HG03442 (cell line): ENCODE results near the gene ATP8A2.

Source experiments
- ATAC-seq: cut with Tn5 transposase; IDR thresholded peaks from one replicate; pipeline ENCODE4 v1.9.1; 2021; ENCODE audit warnings: mild to moderate bottlenecking, moderate library complexity; ENCODE audit not compliant: unreplicated experiment

Gene ATP8A2

DNA sequence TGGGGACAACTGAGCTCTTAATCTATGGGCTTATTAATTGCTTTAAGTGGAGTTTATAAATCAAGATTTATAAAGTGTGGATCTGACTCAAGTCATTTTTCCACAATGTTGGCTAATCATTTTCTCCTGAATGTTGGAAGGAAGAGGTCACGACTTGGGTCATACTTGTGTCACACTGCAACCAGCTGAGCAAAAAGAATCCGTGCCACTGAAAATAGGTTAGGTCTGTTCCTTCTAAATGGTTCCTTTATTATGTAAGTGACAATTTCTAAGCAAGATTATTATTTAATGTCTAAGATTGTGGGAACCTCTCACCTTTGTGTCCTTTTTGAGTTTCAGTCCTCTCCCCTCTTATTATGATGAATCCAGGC, 501.5 kb downstream of the ATP8A2 start:
- ATAC-seq: no peak

- no peak for ATAC-seq
Observed at GRCh38 chr13:25874064-25874737, 502.4 kb downstream of the ATP8A2 start.

GRCh38 chr13:25874907-25875306, 503.1 kb downstream of the ATP8A2 start:
- ATAC-seq: no peak

- no peak for ATAC-seq
Observed at GRCh38 chr13:25876247-25876646, 504.5 kb downstream of the ATP8A2 start.

GRCh38 chr13:25879466-25879865, 507.7 kb downstream of the ATP8A2 start:
- ATAC-seq: no peak

GRCh38 chr13:25881136-25881926, 509.6 kb downstream of the ATP8A2 start:
- ATAC-seq: no peak

- no peak for ATAC-seq
Observed at GRCh38 chr13:25881971-25882451, 510.2 kb downstream of the ATP8A2 start.

DNA sequence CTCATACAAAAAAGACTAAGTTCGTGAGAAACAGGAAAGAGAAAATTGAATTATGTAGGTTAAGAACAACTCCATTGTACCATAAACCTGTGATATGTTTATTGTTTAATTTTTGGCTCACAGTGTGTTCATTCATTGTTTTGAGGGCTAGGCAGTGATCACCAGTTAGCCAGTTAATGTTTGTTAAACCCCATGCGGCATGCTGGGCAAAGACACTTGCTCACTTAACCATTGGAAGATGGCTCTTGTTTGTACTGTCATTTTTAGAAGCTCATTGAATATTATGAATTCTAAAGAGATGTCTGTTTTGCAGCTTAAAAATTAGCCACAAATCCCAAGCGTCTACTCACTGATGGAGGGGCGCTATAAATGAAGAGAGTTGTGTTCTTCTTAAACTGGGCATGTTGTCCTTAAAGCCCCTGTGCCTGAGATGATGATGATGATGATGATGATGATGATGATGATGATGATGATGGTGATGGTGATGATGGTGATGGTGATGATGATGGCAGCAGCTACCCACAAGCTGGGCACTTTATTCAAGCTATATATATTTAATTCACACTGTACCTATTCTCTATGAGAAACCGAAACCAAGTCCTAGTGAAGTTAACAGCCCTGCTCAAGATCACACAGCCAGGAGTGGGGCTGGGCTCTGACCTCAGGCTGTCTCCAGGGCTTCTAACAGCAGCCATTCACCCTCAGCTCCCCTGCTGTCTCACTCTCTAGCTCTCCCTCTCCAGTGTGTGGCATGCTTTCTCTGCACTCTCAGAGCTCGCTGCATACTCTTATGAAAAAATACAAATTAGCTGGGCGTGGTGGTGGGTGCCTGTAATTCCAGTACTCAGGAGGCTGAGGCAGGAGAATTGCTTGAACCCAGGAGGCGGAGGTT, 510.9 kb downstream of the ATP8A2 start:
- no peak for ATAC-seq

DNA sequence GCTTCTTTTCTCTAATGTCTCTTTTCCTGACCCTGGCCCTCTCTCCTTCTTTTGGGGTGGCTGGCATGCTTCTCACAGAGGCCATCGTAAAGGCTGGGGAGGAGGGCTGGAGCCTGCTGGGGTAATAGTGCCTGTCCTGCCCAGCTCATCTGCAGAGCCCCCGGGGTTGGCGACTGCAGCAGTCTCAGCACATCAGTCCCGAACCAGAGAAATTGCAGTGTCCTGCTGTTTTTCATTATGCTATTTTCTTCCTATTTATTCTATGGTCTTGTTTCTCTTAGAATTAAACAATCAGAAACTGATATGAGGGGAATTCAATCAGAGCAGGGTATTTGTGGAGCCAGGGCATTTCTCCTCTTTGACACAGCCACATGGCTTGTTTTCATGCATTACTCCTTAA, 513.6 kb downstream of the ATP8A2 start:
- no peak for ATAC-seq

DNA sequence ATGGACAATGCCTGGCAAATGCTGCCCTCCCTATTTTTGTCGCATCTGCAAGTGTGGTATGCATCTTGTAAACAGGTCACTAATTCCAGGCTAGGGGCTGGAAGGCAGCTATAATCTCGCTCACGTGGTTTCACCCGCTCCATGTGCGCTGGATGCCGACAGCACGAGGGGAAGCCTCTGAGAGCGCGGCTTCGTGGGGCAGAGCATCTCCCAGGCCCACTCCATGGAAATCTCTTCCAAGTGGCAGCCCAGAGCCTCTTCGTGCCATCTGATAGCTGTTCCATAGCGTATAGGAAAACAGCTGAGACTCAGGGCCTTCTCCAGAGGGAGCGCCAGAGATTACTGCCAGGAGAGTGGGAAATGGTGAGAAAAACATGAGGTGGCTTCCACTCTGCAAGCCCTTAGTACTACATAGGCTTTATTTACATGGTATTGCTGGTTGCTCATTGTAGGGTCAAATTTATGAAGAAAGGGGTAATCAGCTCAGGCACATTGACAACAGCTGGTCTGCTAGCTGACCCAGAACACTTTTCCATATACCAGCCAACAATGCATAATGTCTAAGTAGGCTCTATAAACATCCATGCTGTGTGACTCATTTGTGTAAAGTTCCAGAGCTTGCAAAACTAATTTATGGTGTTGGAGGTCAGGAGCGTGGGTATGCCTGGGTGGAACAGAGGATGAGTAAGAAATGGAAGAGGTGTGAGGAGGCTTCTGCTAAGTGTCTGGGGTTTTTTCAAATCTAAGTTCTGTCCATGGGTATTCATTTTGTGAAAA, 514.9 kb downstream of the ATP8A2 start:
- ATAC-seq: no peak

GRCh38 chr13:25887962-25888655, 516.3 kb downstream of the ATP8A2 start:
- ATAC-seq: no peak

DNA sequence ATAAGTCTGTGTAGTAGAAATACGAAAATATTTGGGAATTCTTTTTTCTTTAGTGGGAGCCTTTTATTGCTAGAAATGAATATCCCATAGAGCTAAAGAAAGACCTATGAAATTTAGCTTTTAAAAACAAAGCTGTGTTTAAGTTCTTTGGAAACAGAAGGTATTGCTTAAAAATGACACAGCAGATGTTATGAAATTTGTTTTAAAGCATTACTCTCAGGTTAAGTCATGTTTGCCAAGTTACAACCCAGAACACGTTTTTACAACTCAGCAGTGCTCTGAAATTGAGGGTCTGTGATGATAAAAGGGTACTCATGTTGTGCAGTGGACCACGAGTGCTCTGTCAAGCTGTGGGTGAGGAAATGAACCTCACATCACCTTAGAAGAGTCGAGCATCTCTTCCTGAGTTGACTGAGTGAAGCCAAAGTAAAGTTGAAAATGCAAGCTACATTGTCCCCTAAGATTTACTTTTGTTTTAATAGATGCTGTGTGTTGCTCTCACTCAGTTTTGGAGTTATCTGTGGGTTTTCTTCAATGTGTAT, 519.0 kb downstream of the ATP8A2 start:
- no peak for ATAC-seq

DNA sequence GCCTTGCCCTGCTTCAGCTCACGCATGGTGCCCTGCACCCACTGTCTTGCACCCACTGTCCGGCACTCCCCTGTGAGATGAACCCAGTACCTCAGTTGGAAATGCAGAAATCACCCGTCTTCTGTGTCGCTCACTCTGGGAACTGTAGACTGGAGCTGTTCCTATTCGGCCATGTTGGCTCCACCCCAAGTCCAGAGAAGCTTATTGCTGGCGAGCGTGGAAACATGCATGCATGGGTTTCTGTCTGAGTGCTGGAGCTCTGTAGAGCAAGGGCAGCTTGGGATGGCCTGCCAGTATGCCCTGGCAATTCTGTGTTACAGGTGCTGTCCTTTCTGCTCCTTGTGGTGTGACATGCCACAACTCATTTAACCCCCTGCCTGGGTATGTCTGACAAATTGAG, 527.2 kb downstream of the ATP8A2 start:
- ATAC-seq: no peak

- no peak for ATAC-seq
Observed at GRCh38 chr13:25899464-25899863, 527.7 kb downstream of the ATP8A2 start.

DNA sequence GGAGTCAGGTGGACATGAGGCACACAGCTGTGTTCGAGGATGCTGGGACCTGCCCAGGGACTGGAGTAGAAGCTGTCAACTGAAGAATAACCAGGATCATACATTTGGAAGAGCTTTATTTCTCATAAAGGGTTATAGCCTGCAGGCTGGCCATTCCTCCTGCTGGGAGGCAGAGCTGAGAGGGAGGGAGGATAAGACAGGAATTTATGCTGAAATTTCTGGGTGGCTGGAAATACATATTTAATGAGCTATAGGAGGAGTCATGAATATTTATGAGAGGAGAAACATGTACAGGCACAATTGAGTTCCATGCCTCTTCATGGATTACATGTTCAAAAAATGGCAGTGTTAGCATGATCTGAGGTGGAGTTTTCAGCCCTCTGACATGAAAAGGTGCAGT, 528.2 kb downstream of the ATP8A2 start:
- no peak for ATAC-seq

- peak; percentile 97 for ATAC-seq
Observed at GRCh38 chr13:25901460-25902376, 529.9 kb downstream of the ATP8A2 start.

GRCh38 chr13:25902455-25902854, 530.7 kb downstream of the ATP8A2 start:
- ATAC-seq: no peak

DNA sequence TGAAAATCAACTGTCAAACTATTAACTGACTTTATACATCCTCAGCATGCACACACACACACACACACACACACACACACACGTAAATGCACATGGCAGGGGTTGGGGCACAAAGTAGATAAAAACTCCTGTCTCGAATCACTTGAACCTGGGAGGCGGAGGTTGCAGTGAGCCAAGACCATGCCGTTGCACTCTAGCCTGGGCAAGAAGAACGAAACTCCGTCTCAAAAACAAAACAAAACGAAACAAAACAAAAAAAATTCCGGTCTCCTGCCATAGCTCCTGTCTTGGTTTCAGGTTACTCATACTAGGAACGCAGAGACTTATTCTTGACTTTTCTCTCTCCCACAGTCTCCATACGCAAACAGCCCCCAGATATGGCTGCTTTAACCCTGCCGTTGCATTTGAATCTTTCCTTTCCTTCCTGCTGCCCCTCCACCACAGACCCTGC, 531.1 kb downstream of the ATP8A2 start:
- peak; percentile 46 for ATAC-seq

GRCh38 chr13:25904830-25905229, 533.1 kb downstream of the ATP8A2 start:
- ATAC-seq: no peak
